ENCODE measurements around the gene MS4A5. TPM values are rescaled to one million over a fixed set of nuclear protein-coding genes. Genes with fewer than 3 reads are reported as not detected.

Gene MS4A5
- total and polyA plus RNA-seq, 2 experiments from 2014 or later, result not detected

DNA sequence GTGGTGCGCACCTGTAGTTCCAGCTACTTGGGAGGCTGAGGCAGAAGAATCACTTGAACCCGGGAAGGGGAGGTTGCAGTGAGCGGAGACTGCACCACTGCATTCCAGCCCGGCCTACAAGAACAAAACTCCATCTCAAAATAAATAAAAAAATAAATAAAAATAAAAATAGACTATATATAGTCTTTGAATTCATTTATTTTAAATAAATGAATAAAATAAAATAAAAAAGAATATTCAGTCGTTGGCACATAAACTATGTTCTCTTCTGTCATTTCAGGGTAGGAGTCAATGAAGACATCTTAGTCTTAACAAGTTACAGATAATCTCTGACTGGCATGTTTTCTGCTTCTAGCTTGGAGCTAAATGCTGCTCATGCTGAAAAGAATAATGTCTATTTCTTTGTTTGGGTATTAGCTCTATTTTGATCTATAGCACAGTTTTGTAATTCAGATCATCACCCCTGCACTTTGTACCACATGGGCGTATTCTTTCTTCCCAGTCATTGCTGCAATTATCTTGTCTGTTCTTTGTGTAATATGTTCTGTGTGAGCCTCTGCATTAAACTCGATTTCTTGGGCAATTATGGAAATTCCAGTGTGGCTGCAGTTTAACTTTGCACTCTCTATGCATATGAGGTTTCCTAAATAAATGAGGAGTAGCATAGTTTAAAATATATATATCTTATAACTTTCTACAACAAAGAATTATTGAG lies 34.5 kb upstream of the MS4A5 start:
- TF ChIP-seq, protein P1, sequence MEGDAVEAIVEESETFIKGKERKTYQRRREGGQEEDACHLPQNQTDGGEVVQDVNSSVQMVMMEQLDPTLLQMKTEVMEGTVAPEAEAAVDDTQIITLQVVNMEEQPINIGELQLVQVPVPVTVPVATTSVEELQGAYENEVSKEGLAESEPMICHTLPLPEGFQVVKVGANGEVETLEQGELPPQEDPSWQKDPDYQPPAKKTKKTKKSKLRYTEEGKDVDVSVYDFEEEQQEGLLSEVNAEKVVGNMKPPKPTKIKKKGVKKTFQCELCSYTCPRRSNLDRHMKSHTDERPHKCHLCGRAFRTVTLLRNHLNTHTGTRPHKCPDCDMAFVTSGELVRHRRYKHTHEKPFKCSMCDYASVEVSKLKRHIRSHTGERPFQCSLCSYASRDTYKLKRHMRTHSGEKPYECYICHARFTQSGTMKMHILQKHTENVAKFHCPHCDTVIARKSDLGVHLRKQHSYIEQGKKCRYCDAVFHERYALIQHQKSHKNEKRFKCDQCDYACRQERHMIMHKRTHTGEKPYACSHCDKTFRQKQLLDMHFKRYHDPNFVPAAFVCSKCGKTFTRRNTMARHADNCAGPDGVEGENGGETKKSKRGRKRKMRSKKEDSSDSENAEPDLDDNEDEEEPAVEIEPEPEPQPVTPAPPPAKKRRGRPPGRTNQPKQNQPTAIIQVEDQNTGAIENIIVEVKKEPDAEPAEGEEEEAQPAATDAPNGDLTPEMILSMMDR (IDR thresholded peaks at IDR 0.05; ENCODE audit: low read depth, low read length), result no peak
- Histone ChIP-seq H3K27me3 (no peaks in the 10 kb centered on the region), H3K27ac (no peak overlapping the region), H3K9me3 (ENCODE audit: low read depth) (no peaks in the 10 kb centered on the region), H3K36me3 (no peaks in the 10 kb centered on the region), H3K4me1 (ENCODE audit: low read depth) (no peaks in the 10 kb centered on the region), H3K4me3 (no peak overlapping the region)
- no peak for DNase-seq (ENCODE audit: low read depth in 1 of 2, low spot score in 1 of 2)

DNA sequence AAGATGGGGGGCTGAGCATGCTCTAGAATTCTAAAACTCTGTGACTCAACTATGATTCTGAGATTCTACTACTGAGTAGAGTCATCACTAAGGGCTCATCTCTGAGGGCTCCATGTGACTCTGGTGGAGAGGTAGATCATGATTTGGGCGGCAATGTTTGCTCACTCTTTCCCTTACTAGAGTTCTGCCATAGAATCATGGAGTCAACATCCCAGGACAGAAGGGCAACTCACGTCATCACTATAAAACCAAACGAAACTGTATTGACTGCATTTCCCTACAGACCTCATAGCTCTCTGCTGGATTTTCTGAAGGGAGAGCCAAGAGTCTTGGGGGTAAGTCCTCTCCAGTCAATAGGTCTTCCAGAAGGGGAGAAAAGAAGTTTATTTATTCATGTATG lies 33.0 kb upstream of the MS4A5 start, which contains the start of gene MS4A14:
Gene MS4A14 (plus strand): TSS at position 78 of the 400 bp plus-strand sequence. CDS start 120 bp downstream, at position 198.
- Histone ChIP-seq H3K9me3 (ENCODE audit: low read depth) (no peaks in the 10 kb centered on the region), H3K27ac (no peak within 1 kb of the TSS), H3K36me3 (no peaks in the 10 kb centered on the region), H3K4me1 (ENCODE audit: low read depth) (no peaks in the 10 kb centered on the region), H3K4me3 (no peak within 1 kb of the TSS), H3K27me3 (no peaks in the 10 kb centered on the region)
- TF ChIP-seq, protein P1 (IDR thresholded peaks at IDR 0.05; ENCODE audit: low read depth, low read length), result no peak
- no peak for DNase-seq (ENCODE audit: low read depth in 1 of 2, low spot score in 1 of 2)

DNA sequence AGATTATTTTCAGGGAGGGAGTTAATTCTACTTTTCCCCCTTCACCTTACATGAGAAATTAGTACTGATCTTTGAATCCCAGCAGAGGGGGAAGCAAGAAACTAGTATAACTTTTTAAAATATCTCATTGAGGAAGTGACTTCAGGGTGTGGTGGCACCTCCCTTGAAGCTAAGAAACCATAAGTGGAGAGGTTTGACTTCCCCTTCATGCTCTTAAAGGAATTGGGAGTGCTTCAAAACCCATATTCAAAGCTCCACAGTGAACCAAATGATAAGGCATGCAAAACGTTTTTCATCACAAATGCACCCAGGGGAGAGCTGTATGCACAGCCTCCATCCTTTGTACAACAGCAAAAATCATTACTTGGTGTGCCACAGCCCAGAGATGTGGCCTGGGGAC lies 32.6 kb upstream of the MS4A5 start:
- Histone ChIP-seq H3K4me3 (no peak overlapping the region), H3K27me3 (no peaks in the 10 kb centered on the region), H3K4me1 (ENCODE audit: low read depth) (no peaks in the 10 kb centered on the region), H3K9me3 (ENCODE audit: low read depth) (no peaks in the 10 kb centered on the region), H3K36me3 (no peaks in the 10 kb centered on the region), H3K27ac (no peak overlapping the region)
- no peak for DNase-seq (ENCODE audit: low read depth in 1 of 2, low spot score in 1 of 2)
- TF ChIP-seq, protein P1 (IDR thresholded peaks at IDR 0.05; ENCODE audit: low read depth, low read length), result no peak

DNA sequence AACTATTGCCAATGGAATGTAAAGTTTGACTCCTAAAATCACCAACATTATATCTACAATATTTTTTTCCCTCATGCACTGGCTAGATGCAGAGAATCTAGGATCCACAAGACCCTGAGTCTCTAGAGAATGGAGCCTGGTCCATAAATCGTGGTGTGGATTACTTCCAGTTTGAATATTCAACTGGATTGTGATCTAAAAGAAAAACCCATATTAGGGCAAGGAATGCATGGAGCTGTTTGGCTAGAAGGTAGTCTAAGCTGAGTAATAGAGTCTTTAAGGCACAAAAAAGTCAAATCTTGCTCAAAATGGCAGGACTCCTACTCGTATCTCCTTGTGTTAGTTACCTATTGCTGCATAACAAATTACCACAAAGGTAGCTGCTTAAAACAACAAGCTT lies 9.4 kb upstream of the MS4A5 start:
- DNase-seq (ENCODE audit: low read depth in 1 of 2, low spot score in 1 of 2), result no peak

DNA sequence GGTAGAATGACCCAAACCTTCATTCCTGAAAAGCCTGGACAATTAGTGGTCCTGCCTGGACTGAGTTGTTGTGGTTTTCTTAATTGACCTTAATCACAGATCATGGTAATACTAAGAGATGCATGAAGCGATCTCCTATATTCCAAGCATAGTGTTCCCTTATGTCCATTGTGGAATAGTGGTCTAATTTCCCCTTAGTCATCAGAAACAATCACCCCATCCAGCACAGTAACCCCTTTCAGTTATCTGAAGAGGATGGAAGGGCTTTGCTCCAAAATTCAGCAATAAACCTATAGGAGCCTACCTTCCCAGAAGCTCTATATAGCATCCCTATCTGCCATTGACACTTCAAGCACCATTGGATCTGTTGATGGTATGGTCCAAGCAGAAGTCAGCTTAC lies 6.8 kb upstream of the MS4A5 start:
- no peak for DNase-seq (ENCODE audit: low read depth in 1 of 2, low spot score in 1 of 2)

More for the DNA sequence above, 9.4 kb upstream of the MS4A5 start:
- Histone ChIP-seq H3K36me3 (no peaks in the 10 kb centered on the region), H3K4me3 (no peak overlapping the region), H3K27ac (no peak overlapping the region), H3K4me1 (ENCODE audit: low read depth) (no peaks in the 10 kb centered on the region), H3K9me3 (ENCODE audit: low read depth) (no peaks in the 10 kb centered on the region), H3K27me3 (no peaks in the 10 kb centered on the region)
- TF ChIP-seq, protein P1 (IDR thresholded peaks at IDR 0.05; ENCODE audit: low read depth, low read length), result no peak

More for the DNA sequence above, 6.8 kb upstream of the MS4A5 start:
- Histone ChIP-seq H3K9me3 (ENCODE audit: low read depth) (no peaks in the 10 kb centered on the region), H3K27ac (no peak overlapping the region), H3K4me3 (no peak overlapping the region), H3K36me3 (no peaks in the 10 kb centered on the region), H3K4me1 (ENCODE audit: low read depth) (no peaks in the 10 kb centered on the region), H3K27me3 (no peaks in the 10 kb centered on the region)
- TF ChIP-seq, protein P1 (IDR thresholded peaks at IDR 0.05; ENCODE audit: low read depth, low read length), result no peak

Data from cardiac muscle cell (in vitro differentiated cells and primary cell).